ENCODE results near the gene CD46.
"Not testable (repeated sequence)": the region's sequence is repeated elsewhere in the genome, so short reads cannot be mapped to it uniquely, and the experiment has no call there.

GRCh38 chr1:207770514-207770913 is 18.7 kb downstream of the CD46 start:
- TF ChIP-seq EZH2 (IDR thresholded peaks at IDR 0.05; ENCODE audit: low read depth); CTCF (conservative IDR thresholded peaks at IDR 0.05): not testable (repeated sequence)
